ENCODE data around the gene C16orf87. TPM values are rescaled to one million over a fixed set of nuclear protein-coding genes. Genes with fewer than 3 reads are reported as not detected.

The C16orf87 gene
- total and polyA plus RNA-seq, 9 of the 15 experiments (the other 6 are each of a cell fraction or from before 2014, with no cell fraction given): 7.8 to 16.7 (median 10.5) TPM

GRCh38 chr16:46813611-46814010 lies 17.4 kb downstream of the C16orf87 start:
- Histone ChIP-seq H2AFZ (ENCODE audit: low read depth, low read length) (no peak overlapping the region), H3K9me3 (replicated peaks; ENCODE audit: control insufficient read depth, insufficient read depth, low read depth, low read length) (0 out of 2 replicates have a peak, but pooled peaks cover 2% of the 10 kb centered on the region), H3K79me2 (ENCODE audit: control insufficient read depth, insufficient read depth, low read length) (peaks cover 61% of the 10 kb centered on the region), H3K9me1 (ENCODE audit: control insufficient read depth, insufficient read depth, low read length) (no peaks in the 10 kb centered on the region), H3K4me1 (replicated peaks in 1 of 2; ENCODE audit: control insufficient read depth in 2 of 2, insufficient read depth in 2 of 2, low read length in 2 of 2) (peaks cover 0 to 3% of the 10 kb centered on the region in 2 experiments; a peak in 1 of 5 replicates), H3K27me3 (ENCODE audit: control insufficient read depth in 2 of 2, insufficient read depth in 2 of 2, low read length in 2 of 2) (no peaks in the 10 kb centered on the region), H4K20me1 (replicated peaks; ENCODE audit: control insufficient read depth, insufficient read depth, low read length) (no peaks in the 10 kb centered on the region), H3K36me3 (ENCODE audit: control insufficient read depth, insufficient read depth, low read length) (0 out of 3 replicates have a peak, but pooled peaks cover 2% of the 10 kb centered on the region), H3K27ac (ENCODE audit: extremely low read depth, low read depth, low read length) (no peak overlapping the region), H3K4me3 (no peak overlapping the region), H3K9ac (ENCODE audit: insufficient read depth in 1 of 2, low read depth in 2 of 2, low read length in 2 of 2) (no peak overlapping the region), H3K4me2 (ENCODE audit: insufficient read depth, low read length) (no peak overlapping the region)
- TF ChIP-seq RNF2 (IDR thresholded peaks at IDR 0.05) (no peak), ATF7 (IDR thresholded peaks at IDR 0.05) (no peak), ZNF586 (CRISPR knock-in tag; conservative IDR thresholded peaks at IDR 0.05) (no peak), ZNF174 (CRISPR knock-in tag; IDR thresholded peaks at IDR 0.05) (no peak), ZEB2 (IDR thresholded peaks at IDR 0.05) (no peak), PHF8 (IDR thresholded peaks at IDR 0.05; ENCODE audit: borderline replicate concordance, low read length) (no peak), ZNF696 (CRISPR knock-in tag; conservative IDR thresholded peaks at IDR 0.05) (no peak), NFE2 (IDR thresholded peaks at IDR 0.05; ENCODE audit: low read depth) (no peak), NR2C1 (IDR thresholded peaks at IDR 0.05) (no peak), NR2C1 (tag; IDR thresholded peaks at IDR 0.05) (no peak), PHF20 (IDR thresholded peaks at IDR 0.05; ENCODE audit: partially characterized antibody) (no peak), OTX1 (CRISPR knock-in tag; IDR thresholded peaks at IDR 0.05) (no peak)
- 72% methylated on average over 7 of the region's 7 CpGs for WGBS (ENCODE audit: insufficient coverage, low coverage, missing lambda C conversion rate)
- FAIRE-seq: no peak
- no TSS peak for BruUV-seq (replicated peaks)
- CTCF ChIA-PET (ENCODE audit: low intra/inter-chr PET ratio): no interaction called here
- ATAC-seq: no peak
- POLR2A ChIA-PET: interaction anchor here (0.8 to 1.4 kb wide), 3 partner anchors 9 to 23 kb away, joined by 3 read pairs; no protein-coding TSS in a partner anchor
- intact Hi-C loops (cut with micrococcal nuclease) (no loop called here), in situ Hi-C loops (cut with MboI) (no loop called here)
- DNase-seq (ENCODE audit: extremely low read depth in 1 of 4, low spot score in 3 of 4): no peak
